OCI-LY3 (cell line): ENCODE results near the gene CCDC27.

ENCODE experiments used
- EZH2phosphoT487 ChIP-seq: fragments of 200-600 bp; shearing (Covaris generic); IDR thresholded peaks from 2 replicates; pipeline ENCODE4 v1.6.1; 2018; ENCODE audit warnings: antibody characterized with exemption, mixed run types, low read depth
- TF ChIP-seq, protein P1 (sequence below): fragments of 200-600, 300-600 bp; sonication (generic); IDR thresholded peaks from 2 replicates; pipeline ENCODE4 v1.5.1; 2014; ENCODE audit warnings: antibody characterized with exemption, low read length, low read depth

DNA sequence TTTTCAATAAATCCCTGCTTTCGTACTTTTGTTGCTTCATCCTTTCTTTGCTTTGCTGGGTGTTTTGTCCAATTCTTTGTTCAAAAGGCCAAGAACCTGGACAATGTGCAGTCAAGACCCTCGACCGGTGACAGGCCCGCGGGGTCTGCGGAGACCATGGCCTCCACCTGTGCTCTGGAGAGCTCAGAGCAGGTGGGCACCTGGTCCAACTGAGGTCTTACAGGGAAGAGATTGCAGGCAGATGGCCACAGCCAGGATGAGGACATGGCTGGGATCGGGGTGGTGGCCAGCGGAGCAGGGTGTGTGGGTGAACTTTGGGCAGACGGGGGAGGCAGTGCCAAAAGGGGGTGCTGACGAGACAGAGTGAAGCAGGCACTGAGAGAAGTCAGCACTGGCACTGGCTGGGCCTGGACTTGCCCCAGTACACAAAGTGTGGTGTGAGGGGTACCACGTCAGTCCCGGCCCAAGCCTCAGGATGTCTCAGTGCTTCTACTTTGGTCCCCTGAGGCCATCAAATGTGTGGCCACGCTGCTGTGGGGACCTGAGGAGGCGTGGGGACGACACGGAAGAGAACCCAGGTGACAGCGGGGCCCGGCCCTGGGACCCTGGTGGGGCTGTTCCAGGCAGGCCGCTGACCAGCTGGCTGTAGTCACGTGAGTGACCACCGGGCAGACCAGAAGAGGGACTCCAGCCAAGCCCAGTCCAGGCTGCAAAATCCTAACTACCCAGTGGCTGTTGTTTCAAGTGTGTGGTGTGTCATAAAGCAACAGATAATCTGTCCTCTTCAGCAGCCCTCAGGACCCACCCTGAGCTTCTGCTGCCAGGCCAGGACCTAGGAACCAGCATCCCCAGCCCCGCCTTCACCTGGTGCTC, 10.4 kb upstream of the CCDC27 start:
- TF ChIP-seq, protein P1, sequence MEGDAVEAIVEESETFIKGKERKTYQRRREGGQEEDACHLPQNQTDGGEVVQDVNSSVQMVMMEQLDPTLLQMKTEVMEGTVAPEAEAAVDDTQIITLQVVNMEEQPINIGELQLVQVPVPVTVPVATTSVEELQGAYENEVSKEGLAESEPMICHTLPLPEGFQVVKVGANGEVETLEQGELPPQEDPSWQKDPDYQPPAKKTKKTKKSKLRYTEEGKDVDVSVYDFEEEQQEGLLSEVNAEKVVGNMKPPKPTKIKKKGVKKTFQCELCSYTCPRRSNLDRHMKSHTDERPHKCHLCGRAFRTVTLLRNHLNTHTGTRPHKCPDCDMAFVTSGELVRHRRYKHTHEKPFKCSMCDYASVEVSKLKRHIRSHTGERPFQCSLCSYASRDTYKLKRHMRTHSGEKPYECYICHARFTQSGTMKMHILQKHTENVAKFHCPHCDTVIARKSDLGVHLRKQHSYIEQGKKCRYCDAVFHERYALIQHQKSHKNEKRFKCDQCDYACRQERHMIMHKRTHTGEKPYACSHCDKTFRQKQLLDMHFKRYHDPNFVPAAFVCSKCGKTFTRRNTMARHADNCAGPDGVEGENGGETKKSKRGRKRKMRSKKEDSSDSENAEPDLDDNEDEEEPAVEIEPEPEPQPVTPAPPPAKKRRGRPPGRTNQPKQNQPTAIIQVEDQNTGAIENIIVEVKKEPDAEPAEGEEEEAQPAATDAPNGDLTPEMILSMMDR, result no peak
- no peak for TF ChIP-seq EZH2phosphoT487
